Fibroblast of skin of left quadriceps (primary cell): ENCODE measurements around the gene YAF2.

Source experiments
- DNase-seq, 2 experiments: peaks; one replicate each; pipeline ENCODE4 v3.0.0-alpha.2; 2013; ENCODE audit warnings: low read depth in 2 of 2

The YAF2 gene

GRCh38 chr12:42144408-42145196 lies 93.4 kb downstream of the YAF2 start, which contains the start of gene GXYLT1:
Gene GXYLT1, minus strand, starts transcription at chr12:42144874. Its CDS starts 228 bp downstream, at chr12:42144646.
- peak; percentile 81 to 88 for DNase-seq

- no peak for DNase-seq
Observed at GRCh38 chr12:42144158-42144407, 94.0 kb downstream of the YAF2 start.

GRCh38 chr12:42143452-42144157 lies 94.4 kb downstream of the YAF2 start:
- no peak for DNase-seq

- no peak for DNase-seq
Observed at GRCh38 chr12:42141981-42142606, 96.0 kb downstream of the YAF2 start.

- no peak for DNase-seq
Observed at GRCh38 chr12:42140901-42141300, 97.1 kb downstream of the YAF2 start.

GRCh38 chr12:42135259-42135814 lies 102.7 kb downstream of the YAF2 start:
- peak; percentile 49 to 64 for DNase-seq

GRCh38 chr12:42130672-42131402 lies 107.2 kb downstream of the YAF2 start:
- no peak for DNase-seq

- DNase-seq = peak; percentile 57 to 58
Observed at GRCh38 chr12:42129595-42130204, 108.3 kb downstream of the YAF2 start.

- DNase-seq = no peak
Observed at GRCh38 chr12:42128888-42129287, 109.2 kb downstream of the YAF2 start.

GRCh38 chr12:42128327-42128726 lies 109.7 kb downstream of the YAF2 start:
- no peak for DNase-seq

GRCh38 chr12:42126963-42127362 lies 111.1 kb downstream of the YAF2 start:
- DNase-seq = no peak

GRCh38 chr12:42125388-42125767 lies 112.7 kb downstream of the YAF2 start:
- DNase-seq = no peak

- DNase-seq = no peak
Observed at GRCh38 chr12:42124764-42125387, 113.2 kb downstream of the YAF2 start.

GRCh38 chr12:42119085-42119633 lies 118.9 kb downstream of the YAF2 start:
- peak; percentile 77 to 79 for DNase-seq

- DNase-seq = no peak
Observed at GRCh38 chr12:42118136-42118879, 119.7 kb downstream of the YAF2 start.

GRCh38 chr12:42109031-42109430 lies 129.0 kb downstream of the YAF2 start:
- no peak for DNase-seq
